Endothelial cell of umbilical vein (primary cell): ENCODE results near the gene KIFC3. TPM values are rescaled to one million over a fixed set of nuclear protein-coding genes. Genes with fewer than 3 reads are reported as not detected.

Experiments used
- BruUV-seq: library from RNA; stranded (reverse); fragments of 400-500 nt; replicated peaks from 2 replicates; lab custom pipeline; 2021; lab: Mats Ljungman, UMichigan
- CTCF ChIA-PET: fragments of 300-600, 350-600 bp; sonication (Branson Sonifier 250); formaldehyde crosslinking; loops from one replicate; lab custom pipeline; 2021; ENCODE audit warnings: antibody characterized with exemption, inconsistent platforms; lab: Charles Lee
- POLR2A ChIA-PET: fragments of 300-600, 350-600 bp; sonication (Branson Sonifier 250); formaldehyde crosslinking; loops from one replicate; lab custom pipeline; 2021; ENCODE audit warnings: antibody characterized with exemption, inconsistent platforms; lab: Charles Lee
- DNase-seq: peaks from one replicate; pipeline ENCODE4 v3.0.0-alpha.2; 2011; ENCODE audit warnings: low read depth, low spot score
- FAIRE-seq: peaks from 2 replicates; lab custom pipeline; 2011; peaks lifted over from hg19 to GRCh38; lab: Jason Lieb, UNC
- H2AFZ ChIP-seq: 2 replicates; pipeline ENCODE4 v1.6.0; 2012; ENCODE audit warnings: low read depth, low read length, control low read depth, inconsistent platforms
- H3K27ac ChIP-seq: 2 replicates; pipeline ENCODE4 v1.5.1; 2011; ENCODE audit warnings: low read depth, mild to moderate bottlenecking, control low read depth, low read length, moderate library complexity; ENCODE audit not compliant: insufficient read depth
- H3K27me3 ChIP-seq, 2 experiments: 2 replicates each; pipeline versions ENCODE4 v1.6.0 to v1.6.1; 2011; ENCODE audit warnings: low read length in 2 of 2, mixed read lengths in 1 of 2; ENCODE audit not compliant: control insufficient read depth in 2 of 2, insufficient read depth in 2 of 2
- H3K36me3 ChIP-seq, 2 experiments: 2 replicates in 1 of 2; 3 replicates in 1 of 2; pipeline ENCODE4 v1.5.1; 2011; ENCODE audit warnings: low read length in 2 of 2, mild to moderate bottlenecking in 1 of 2, moderate library complexity in 1 of 2; ENCODE audit not compliant: control insufficient read depth in 2 of 2, insufficient read depth in 2 of 2; ENCODE audit errors: extremely low read depth in 1 of 2
- H3K4me1 ChIP-seq: 3 replicates; pipeline ENCODE4 v1.5.1; 2011; ENCODE audit warnings: mild to moderate bottlenecking, low read length; ENCODE audit not compliant: control insufficient read depth, insufficient read depth; ENCODE audit errors: extremely low read depth
- H3K4me2 ChIP-seq: 2 replicates; pipeline ENCODE4 v1.6.1; 2011; ENCODE audit warnings: low read length, control low read depth, mixed read lengths; ENCODE audit not compliant: insufficient read depth
- H3K4me3 ChIP-seq, 3 experiments: fragments of 200-600 bp in 1 of 3; sonication (generic), shearing (Covaris generic) in 1 of 3; replicated peaks in 1 of 3; 2 replicates each; pipeline ENCODE4 v1.5.1; 2011 to 2016; ENCODE audit warnings: control low read depth in 3 of 3, low read length in 3 of 3, mild to moderate bottlenecking in 2 of 3, inconsistent platforms in 1 of 3, low read depth in 1 of 3, moderate library complexity in 1 of 3; ENCODE audit not compliant: insufficient read depth in 1 of 3
- H3K79me2 ChIP-seq: 2 replicates; pipeline ENCODE4 v1.6.0; 2012; ENCODE audit warnings: low read length, inconsistent platforms; ENCODE audit not compliant: control insufficient read depth, insufficient read depth
- H3K9ac ChIP-seq: replicated peaks from 2 replicates; pipeline ENCODE3; 2011; ENCODE audit warnings: low read length, control low read depth; ENCODE audit not compliant: insufficient read depth; ENCODE audit errors: extremely low read depth
- H3K9me1 ChIP-seq: replicated peaks from 3 replicates; pipeline ENCODE4 v1.6.0; 2011; ENCODE audit warnings: mild to moderate bottlenecking, low read length; ENCODE audit not compliant: control insufficient read depth, insufficient read depth; ENCODE audit errors: extremely low read depth
- H3K9me3 ChIP-seq: replicated peaks from 2 replicates; pipeline ENCODE4 v1.5.1; 2012; ENCODE audit warnings: low read length, inconsistent platforms; ENCODE audit not compliant: control insufficient read depth, insufficient read depth
- H4K20me1 ChIP-seq: replicated peaks from 2 replicates; pipeline ENCODE3; 2011; ENCODE audit warnings: mild to moderate bottlenecking, low read length; ENCODE audit not compliant: control insufficient read depth, insufficient read depth; ENCODE audit errors: extremely low read depth
- CTCF ChIP-seq, 2 donors: IDR thresholded peaks; 1 replicate in 1 of 2; 2 replicates in 1 of 2; pipeline ENCODE4 v1.5.1; 2011; ENCODE audit warnings: low read length in 2 of 2, mild to moderate bottlenecking in 2 of 2, moderate library complexity in 2 of 2, control low read depth in 1 of 2, inconsistent platforms in 1 of 2, low read depth in 1 of 2; ENCODE audit not compliant: insufficient read depth in 1 of 2; ENCODE audit errors: extremely low read depth in 1 of 2
- EZH2 ChIP-seq: IDR thresholded peaks from 2 replicates; pipeline ENCODE4 v1.6.1; 2012; ENCODE audit warnings: borderline replicate concordance, low read depth, mild to moderate bottlenecking, moderate library complexity, low read length, inconsistent platforms; ENCODE audit not compliant: severe bottlenecking
- FOS ChIP-seq: IDR thresholded peaks from 2 replicates; pipeline ENCODE4 v1.6.1; 2011; ENCODE audit warnings: mild to moderate bottlenecking, low read length, moderate library complexity, borderline replicate concordance; ENCODE audit not compliant: insufficient read depth
- GATA2 ChIP-seq: IDR thresholded peaks from 2 replicates; pipeline ENCODE4 v1.7.0; 2011; ENCODE audit warnings: low read depth, mild to moderate bottlenecking, moderate library complexity, mixed read lengths, low read length; ENCODE audit not compliant: insufficient read length, insufficient read depth
- JUN ChIP-seq: IDR thresholded peaks from 2 replicates; pipeline ENCODE4 v1.6.1; 2011; ENCODE audit warnings: borderline replicate concordance, low read depth; ENCODE audit not compliant: insufficient read length, insufficient read depth
- MAX ChIP-seq: IDR thresholded peaks from 2 replicates; pipeline ENCODE4 v1.6.1; 2011; ENCODE audit not compliant: insufficient read depth, insufficient read length
- MYC ChIP-seq: IDR thresholded peaks from one replicate; pipeline ENCODE4 v1.6.1; 2011; ENCODE audit warnings: mild to moderate bottlenecking, low read depth, low read length
- POLR2A ChIP-seq: IDR thresholded peaks from 2 replicates; pipeline ENCODE4 v1.6.1; 2012; ENCODE audit warnings: low read depth, mild to moderate bottlenecking, control low read depth, low read length
- POLR2AphosphoS5 ChIP-seq: IDR thresholded peaks from 2 replicates; pipeline ENCODE4 v1.6.1; 2012; ENCODE audit warnings: low read depth, mild to moderate bottlenecking, control low read depth, low read length, moderate library complexity; ENCODE audit not compliant: insufficient read depth
- dilution Hi-C: fragments of 300-500 bp; cut with MboI; formaldehyde crosslinking; loops from one replicate; pipeline ENCODE4 v1.15.0; 2019; ENCODE audit warnings: low sequenced_read_pairs; ENCODE audit not compliant: extremely low pct_ligation_motif_present
- intact Hi-C: fragments of 100-400 bp; cut with micrococcal nuclease; formaldehyde crosslinking; loops from one replicate; pipeline ENCODE4 v1.10.0; 2022
- polyA plus RNA-seq, 4 experiments: library from polyadenylated mRNA; depleted of rRNA in 3 of 4; stranded (reverse) in 3 of 4; unstranded in 1 of 4; fragments of >200 nt; gene quantifications; 2 replicates each; pipeline versions ENCODE4 v1.2.1 to v1.2.3, GENCODE V29; 2011 to 2012; ENCODE audit warnings: missing spikeins in 1 of 4
- total RNA-seq: library from RNA; stranded (reverse); gene quantifications from 2 replicates; pipeline ENCODE4 v1.2.3, GENCODE V29; 2021

Gene KIFC3
- total and polyA plus RNA-seq, 2 donors (not counting 3 experiments of a cell fraction or from before 2014, with no cell fraction given), result 36.3 to 62.2 TPM

DNA sequence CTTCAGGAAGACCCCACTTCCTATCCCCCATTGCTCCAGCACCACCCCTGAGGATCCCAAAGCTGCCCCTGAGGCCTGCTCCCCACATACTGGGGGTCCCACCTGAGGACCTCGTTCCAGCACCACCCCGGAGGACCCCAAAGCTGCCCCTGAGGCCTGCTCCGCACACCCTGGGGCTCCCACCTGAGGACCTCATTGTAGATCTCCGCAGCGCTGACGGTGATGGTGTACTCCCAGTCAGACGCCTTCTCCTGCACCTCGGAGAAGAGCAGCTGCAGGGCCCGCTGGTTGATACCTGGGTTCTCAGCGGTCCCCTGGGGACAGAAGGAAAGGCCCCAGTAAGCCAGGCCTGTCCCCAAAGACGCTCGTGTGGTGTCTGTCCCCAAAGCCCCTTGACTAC is 40.3 kb downstream of the KIFC3 start:
- Histone ChIP-seq H3K36me3 (peaks cover 0 to 31% of the 10 kb centered on the region in 2 experiments), H2AFZ (no peak overlapping the region), H3K4me1 (peaks cover 4% of the 10 kb centered on the region), H3K9ac (no peak overlapping the region), H3K27me3 (no peaks in the 10 kb centered on the region), H3K79me2 (no peaks in the 10 kb centered on the region), H4K20me1 (no peaks in the 10 kb centered on the region), H3K4me2 (no peak overlapping the region), H3K4me3 (no peak overlapping the region), H3K9me3 (no peaks in the 10 kb centered on the region), H3K9me1 (no peaks in the 10 kb centered on the region), H3K27ac (no peak overlapping the region)
- FAIRE-seq (no peak), DNase-seq (no peak)
- POLR2A ChIA-PET, result no interaction called here
- BruUV-seq, result no TSS peak
- dilution Hi-C loops, result no loop called here
- TF ChIP-seq POLR2A (no peak), MYC (no peak), EZH2 (no peak), POLR2AphosphoS5 (no peak), FOS (no peak), JUN (no peak), MAX (no peak), CTCF (IDR thresholded peaks at IDR 0.05; ENCODE audit: extremely low read depth in 1 of 2, insufficient read depth in 1 of 2, low read depth in 1 of 2, low read length in 2 of 2) (no peak), GATA2 (no peak)
- CTCF ChIA-PET, result no interaction called here
- intact Hi-C loops, result no loop called here
